NCI-H1694 treated with DMSO at 0.1 percent for 48 hours (cell line): ENCODE data around the gene LRRC18.

Experiments
- DNase-seq: peaks from one replicate; lab custom pipeline; 2025; lab: John Stamatoyannopoulos, UW

The LRRC18 gene

GRCh38 chr10:48946332-48946731, 6.7 kb upstream of the LRRC18 start:
- DNase-seq: no peak

- no peak for DNase-seq
Measured at GRCh38 chr10:48945441-48946130, 5.9 kb upstream of the LRRC18 start.

GRCh38 chr10:48944171-48944570, 4.5 kb upstream of the LRRC18 start:
- DNase-seq: no peak

GRCh38 chr10:48943096-48943495, 3.5 kb upstream of the LRRC18 start:
- DNase-seq: no peak

GRCh38 chr10:48941427-48942075, 1.9 kb upstream of the LRRC18 start:
- DNase-seq: no peak

- no peak for DNase-seq
Measured at GRCh38 chr10:48940958-48941357, 1.3 kb upstream of the LRRC18 start.

- no peak for DNase-seq
Measured at GRCh38 chr10:48940372-48940771, 732 bp upstream of the LRRC18 start.

GRCh38 chr10:48938990-48939536, 577 bp downstream of the LRRC18 start:
- no peak for DNase-seq

GRCh38 chr10:48938281-48938680, 1.4 kb downstream of the LRRC18 start:
- no peak for DNase-seq

- no peak for DNase-seq
Measured at GRCh38 chr10:48937796-48938195, 1.8 kb downstream of the LRRC18 start.

GRCh38 chr10:48935577-48935976, 4.1 kb downstream of the LRRC18 start:
- no peak for DNase-seq

- DNase-seq: no peak
Measured at GRCh38 chr10:48934672-48935501, 4.8 kb downstream of the LRRC18 start.

- DNase-seq: no peak
Measured at GRCh38 chr10:48932831-48933664, 6.6 kb downstream of the LRRC18 start.

- DNase-seq: no peak
Measured at GRCh38 chr10:48931188-48931587, 8.5 kb downstream of the LRRC18 start.

GRCh38 chr10:48929413-48929990, 10.1 kb downstream of the LRRC18 start:
- DNase-seq: no peak

GRCh38 chr10:48926764-48927540, 12.7 kb downstream of the LRRC18 start:
- DNase-seq: no peak

- no peak for DNase-seq
Measured at GRCh38 chr10:48926255-48926654, 13.4 kb downstream of the LRRC18 start.

GRCh38 chr10:48924988-48925387, 14.7 kb downstream of the LRRC18 start:
- no peak for DNase-seq

GRCh38 chr10:48923748-48924147, 15.9 kb downstream of the LRRC18 start:
- no peak for DNase-seq

- no peak for DNase-seq
Measured at GRCh38 chr10:48913674-48914073, 26.0 kb downstream of the LRRC18 start.

- DNase-seq: no peak
Measured at GRCh38 chr10:48910548-48910947, 29.1 kb downstream of the LRRC18 start.
